ENCODE data around the gene SLIT3. TPM values are rescaled to one million over a fixed set of nuclear protein-coding genes. Genes with fewer than 3 reads are reported as not detected.

The SLIT3 gene
- total RNA-seq, 2 donors from 2014 or later, result 6.6 to 6.7 TPM

GRCh38 chr5:168992687-168993086, 308.3 kb downstream of the SLIT3 start:
- intact Hi-C loops (cut with DNase I), result loop anchor here (10.0 kb wide), 2 partner anchors 212 to 302 kb away; no protein-coding TSS in a partner anchor
- no peaks in the 10 kb centered on the region for H3K36me3 ChIP-seq (replicated peaks in 1 of 2; ENCODE audit: insufficient read depth in 1 of 2, low read depth in 2 of 2)
- no peaks in the 10 kb centered on the region for H3K27me3 ChIP-seq
- no peaks in the 10 kb centered on the region for H3K4me1 ChIP-seq
- DNase-seq (no peak), ATAC-seq (no peak)
- no peak overlapping the region for H3K27ac ChIP-seq
- TF ChIP-seq POLR2A (IDR thresholded peaks at IDR 0.05), result no peak
- TF ChIP-seq CTCF (IDR thresholded peaks at IDR 0.05), result no peak
- no peak overlapping the region for H3K4me3 ChIP-seq
- no peaks in the 10 kb centered on the region for H3K9me3 ChIP-seq
- WGBS, 2 donors, result 65 to 74% methylated on average over 11 of the region's 11 CpGs

- Histone ChIP-seq H3K27me3 (no peaks in the 10 kb centered on the region), H3K36me3 (replicated peaks in 1 of 2; ENCODE audit: insufficient read depth in 1 of 2, low read depth in 2 of 2) (no peaks in the 10 kb centered on the region), H3K9me3 (no peaks in the 10 kb centered on the region), H3K27ac (no peak overlapping the region), H3K4me1 (no peaks in the 10 kb centered on the region), H3K4me3 (no peak overlapping the region)
- TF ChIP-seq CTCF (IDR thresholded peaks at IDR 0.05) (no peak), POLR2A (IDR thresholded peaks at IDR 0.05) (no peak)
- ATAC-seq, result no peak
- no peak for DNase-seq
- WGBS, 2 donors, result 64 to 80% methylated on average over 5 of the region's 5 CpGs
- intact Hi-C loops (cut with DNase I), result loop anchor here (10.0 kb wide), 2 partner anchors 213 to 303 kb away; no protein-coding TSS in a partner anchor
Observed at GRCh38 chr5:168992016-168992415, 308.9 kb downstream of the SLIT3 start.

- ATAC-seq (no peak), DNase-seq (no peak)
- Histone ChIP-seq H3K27ac (no peak overlapping the region), H3K4me1 (no peaks in the 10 kb centered on the region), H3K27me3 (no peaks in the 10 kb centered on the region), H3K4me3 (no peak overlapping the region), H3K36me3 (replicated peaks in 1 of 2; ENCODE audit: insufficient read depth in 1 of 2, low read depth in 2 of 2) (no peaks in the 10 kb centered on the region), H3K9me3 (no peaks in the 10 kb centered on the region)
- intact Hi-C loops (cut with DNase I), result loop anchor here (10.0 kb wide), 2 partner anchors 213 to 303 kb away; no protein-coding TSS in a partner anchor
- TF ChIP-seq CTCF (IDR thresholded peaks at IDR 0.05) (no peak), POLR2A (IDR thresholded peaks at IDR 0.05) (no peak)
- 86 to 89% methylated on average over 1 to 2 of the region's 2 CpGs for WGBS, 2 donors
Observed at GRCh38 chr5:168991311-168991710, 309.6 kb downstream of the SLIT3 start.

GRCh38 chr5:168990679-168991078, 310.3 kb downstream of the SLIT3 start:
- intact Hi-C loops (cut with DNase I), result loop anchor here (10.0 kb wide), 2 partner anchors 214 to 304 kb away; no protein-coding TSS in a partner anchor
- WGBS, 2 donors, result 38 to 55% methylated on average over 4 of the region's 4 CpGs

More at GRCh38 chr5:168990679-168991078, 310.3 kb downstream of the SLIT3 start:
- H3K27me3 ChIP-seq, result no peaks in the 10 kb centered on the region
- H3K4me1 ChIP-seq, result no peaks in the 10 kb centered on the region
- H3K9me3 ChIP-seq, result no peaks in the 10 kb centered on the region
- ATAC-seq (no peak), DNase-seq (no peak)
- no peak for TF ChIP-seq CTCF (IDR thresholded peaks at IDR 0.05)
- TF ChIP-seq POLR2A (IDR thresholded peaks at IDR 0.05), result no peak
- H3K4me3 ChIP-seq, result no peak overlapping the region
- no peaks in the 10 kb centered on the region for H3K36me3 ChIP-seq (replicated peaks in 1 of 2; ENCODE audit: insufficient read depth in 1 of 2, low read depth in 2 of 2)
- no peak overlapping the region for H3K27ac ChIP-seq
